Spinal cord (tissue), 10 donors: Measurements from ENCODE around the gene IPO7. TPM values are rescaled to one million over a fixed set of nuclear protein-coding genes. Genes with fewer than 3 reads are reported as not detected.

ENCODE experiments used
- DNase-seq, 6 donors: peaks; one replicate each; pipeline versions ENCODE4 v3.0.0 to v3.0.0-alpha.2; 2013 to 2015; ENCODE audit warnings: low spot score in 6 of 6, low read depth in 4 of 6
- H3K27ac ChIP-seq: one replicate; pipeline ENCODE4 v1.5.1; 2013; ENCODE audit warnings: low read depth, low read length, control low read depth
- H3K27me3 ChIP-seq: one replicate; pipeline ENCODE4 v1.6.1; 2013; ENCODE audit warnings: low read length; ENCODE audit not compliant: control insufficient read depth, insufficient read depth
- H3K36me3 ChIP-seq: one replicate; pipeline ENCODE4 v1.6.1; 2013; ENCODE audit warnings: low read length; ENCODE audit not compliant: control insufficient read depth, insufficient read depth
- H3K4me1 ChIP-seq: one replicate; pipeline ENCODE4 v1.6.1; 2013; ENCODE audit warnings: low read length; ENCODE audit not compliant: control insufficient read depth, insufficient read depth
- H3K4me3 ChIP-seq: one replicate; pipeline ENCODE4 v1.5.1; 2013; ENCODE audit warnings: low read depth, low read length, control low read depth
- H3K9me3 ChIP-seq: one replicate; pipeline ENCODE4 v1.6.1; 2013; ENCODE audit warnings: low read length; ENCODE audit not compliant: control insufficient read depth, insufficient read depth
- WGBS: methylation state at CpG from one replicate; pipeline ENCODE4 v1.1.5; 2013; ENCODE audit warnings: missing lambda C conversion rate; ENCODE audit not compliant: insufficient coverage; 5-methylcytosine and 5-hydroxymethylcytosine counted together
- polyA plus RNA-seq, 2 donors: library from polyadenylated mRNA; unstranded; fragments of 120-200 nt; gene quantifications; one replicate each; pipeline ENCODE4 v1.2.1, GENCODE V29; 2013; ENCODE audit not compliant: insufficient read length in 2 of 2
- small RNA-seq: library from RNA; depleted of rRNA; stranded (forward); fragments of <200 nt; gene quantifications from one replicate; pipeline ENCODE3, GENCODE V24; 2014; ENCODE audit warnings: low replicate concordance
- total RNA-seq, 2 donors: library from RNA; depleted of rRNA in 1 of 2; stranded (reverse); fragments of 120-200 nt in 1 of 2; fragments of >200 nt in 1 of 2; gene quantifications; one replicate each; pipeline versions ENCODE4 v1.2.3 to v1.2.4, GENCODE V29; 2013 to 2014
- donor health status: healthy.

The IPO7 gene
- total and polyA plus RNA-seq, 4 donors = 75.6 to 181 (median 102) TPM

GRCh38 chr11:9473408-9473807 lies 89.0 kb downstream of the IPO7 start:
- H3K27ac ChIP-seq = no peak overlapping the region
- no peaks in the 10 kb centered on the region for H3K4me1 ChIP-seq
- peaks cover 27% of the 10 kb centered on the region for H3K36me3 ChIP-seq
- no peak overlapping the region for H3K4me3 ChIP-seq
- H3K9me3 ChIP-seq = no peaks in the 10 kb centered on the region
- DNase-seq = peak in 2 of 6 donors; percentile 29 to 79
- H3K27me3 ChIP-seq = no peaks in the 10 kb centered on the region

- H3K27me3 ChIP-seq = no peaks in the 10 kb centered on the region
- H3K4me1 ChIP-seq = no peaks in the 10 kb centered on the region
- no CpG with 5 or more reads among the region's 2 CpGs for WGBS
- DNase-seq = no peak
- H3K9me3 ChIP-seq = no peaks in the 10 kb centered on the region
- H3K27ac ChIP-seq = no peak overlapping the region
- peaks cover 27% of the 10 kb centered on the region for H3K36me3 ChIP-seq
- no peak overlapping the region for H3K4me3 ChIP-seq
Measured at GRCh38 chr11:9479899-9480298, 95.4 kb downstream of the IPO7 start.

- WGBS = 94% methylated on average over 2 of the region's 3 CpGs
- H3K27ac ChIP-seq = no peak overlapping the region
Measured at GRCh38 chr11:9489080-9489765, 104.8 kb downstream of the IPO7 start.

GRCh38 chr11:9490376-9490775 lies 105.9 kb downstream of the IPO7 start:
- H3K27me3 ChIP-seq = no peaks in the 10 kb centered on the region
- no peak overlapping the region for H3K4me3 ChIP-seq
- no peak for DNase-seq
- H3K4me1 ChIP-seq = no peaks in the 10 kb centered on the region
- no CpG with 5 or more reads among the region's 3 CpGs for WGBS
- H3K27ac ChIP-seq = no peak overlapping the region
- no peaks in the 10 kb centered on the region for H3K9me3 ChIP-seq
- peaks cover 33% of the 10 kb centered on the region for H3K36me3 ChIP-seq

More at GRCh38 chr11:9489080-9489765, 104.8 kb downstream of the IPO7 start:
- H3K27me3 ChIP-seq = no peaks in the 10 kb centered on the region
- H3K4me1 ChIP-seq = no peaks in the 10 kb centered on the region
- H3K36me3 ChIP-seq = peaks cover 29% of the 10 kb centered on the region
- no peak overlapping the region for H3K4me3 ChIP-seq
- DNase-seq = no peak
- no peaks in the 10 kb centered on the region for H3K9me3 ChIP-seq

- no CpG with 5 or more reads among the region's 1 CpG for WGBS
- no peak for DNase-seq
- Histone ChIP-seq H3K4me3 (no peak overlapping the region), H3K27ac (no peak overlapping the region), H3K27me3 (no peaks in the 10 kb centered on the region), H3K9me3 (no peaks in the 10 kb centered on the region), H3K4me1 (no peaks in the 10 kb centered on the region), H3K36me3 (peaks cover 49% of the 10 kb centered on the region)
Measured at GRCh38 chr11:9493492-9493891, 109.0 kb downstream of the IPO7 start.

GRCh38 chr11:9494316-9494715 lies 109.9 kb downstream of the IPO7 start:
- DNase-seq = no peak
- Histone ChIP-seq H3K27ac (no peak overlapping the region), H3K9me3 (no peaks in the 10 kb centered on the region), H3K4me1 (no peaks in the 10 kb centered on the region), H3K27me3 (no peaks in the 10 kb centered on the region), H3K4me3 (no peak overlapping the region), H3K36me3 (peaks cover 49% of the 10 kb centered on the region)
- WGBS = no CpG with 5 or more reads among the region's 3 CpGs

- no peaks in the 10 kb centered on the region for H3K4me1 ChIP-seq
- WGBS = 100% methylated on average over 2 of the region's 6 CpGs
- H3K27me3 ChIP-seq = no peaks in the 10 kb centered on the region
- H3K4me3 ChIP-seq = no peak overlapping the region
- no peak overlapping the region for H3K27ac ChIP-seq
- H3K9me3 ChIP-seq = no peaks in the 10 kb centered on the region
- peaks cover 52% of the 10 kb centered on the region for H3K36me3 ChIP-seq
- no peak for DNase-seq
Measured at GRCh38 chr11:9495803-9496514, 111.5 kb downstream of the IPO7 start.

Small RNA genes within 50 kb of the gene (small RNA-seq; reads per million reads assigned to genes)
- 58.3 reads per million, percentile 98 among the genes with 10 or more reads in this experiment for gene SNORA23

Other genes with a start within 250 kb of the IPO7 start
- gene DENND5A, start 119.3 kb upstream of the IPO7 start, total RNA-seq = 100 to 1,000 TPM; 179 to 285 TPM
- 100 to 1,000 TPM; 180 to 186 TPM for gene DENND5A, start 119.3 kb upstream of the IPO7 start, polyA plus RNA-seq
- gene TMEM41B, start 70.1 kb upstream of the IPO7 start, total RNA-seq = 10 to 100 TPM; 35.7 to 76.8 TPM
- gene TMEM41B, start 70.1 kb upstream of the IPO7 start, polyA plus RNA-seq = 10 to 100 TPM; 36.2 to 38.6 TPM
- 10 to 100 TPM; 27.2 to 30.3 TPM for gene ZNF143, start 76.4 kb downstream of the IPO7 start, total RNA-seq
- 10 to 100 TPM; 17.4 to 18.4 TPM for gene ZNF143, start 76.4 kb downstream of the IPO7 start, polyA plus RNA-seq
- gene WEE1, start 189.0 kb downstream of the IPO7 start, total RNA-seq = 10 to 100 TPM; 46.6 to 53.2 TPM
- 10 to 100 TPM; 32.5 to 34.7 TPM for gene WEE1, start 189.0 kb downstream of the IPO7 start, polyA plus RNA-seq